Activated CD8-positive, alpha-beta memory T cell treated with anti-CD3 and anti-CD28 coated beads for 36 hours (primary cell): Measurements from ENCODE around the gene GNB3. TPM values are rescaled to one million over a fixed set of nuclear protein-coding genes. Genes with fewer than 3 reads are reported as not detected.

ENCODE experiments used
- CTCF ChIA-PET: fragments of 350-600 bp; sonication (Branson Sonifier 250); formaldehyde crosslinking; loops from one replicate; lab custom pipeline; 2021; ENCODE audit warnings: antibody characterized with exemption; lab: Charles Lee
- POLR2A ChIA-PET: fragments of 350-600 bp; sonication (Branson Sonifier 250); formaldehyde crosslinking; loops from one replicate; lab custom pipeline; 2021; ENCODE audit warnings: antibody characterized with exemption; lab: Charles Lee
- total RNA-seq, 2 experiments: library from RNA; stranded (reverse); gene quantifications; one replicate each; pipeline ENCODE4 v1.2.3, GENCODE V29; 2021

Gene GNB3
- total RNA-seq, 2 experiments from 2014 or later: 0.32 to 0.63 TPM

GRCh38 chr12:6821591-6822425 is 18.9 kb upstream of the GNB3 start, which contains the start of gene GPR162:
Gene GPR162 (plus strand): TSS chr12:6821821. CDS start chr12:6823899, 2,078 bp downstream.
- POLR2A ChIA-PET: interaction anchor here (0.8 kb wide), 1 partner anchor 37 kb away, joined by 3 read pairs; no protein-coding TSS in a partner anchor
- CTCF ChIA-PET: interaction anchor here (1.1 to 9.6 kb wide), 5 partner anchors 13 to 68 kb away, joined by 3 to 91 read pairs (median 5); partner anchors contain the start of gene MLF2

GRCh38 chr12:6822426-6823135 is 18.1 kb upstream of the GNB3 start:
- POLR2A ChIA-PET: no interaction called here
- CTCF ChIA-PET: interaction anchor here (0.6 to 9.6 kb wide), 5 partner anchors 14 to 69 kb away, joined by 3 to 91 read pairs (median 5); partner anchors contain the start of gene MLF2

- POLR2A ChIA-PET: no interaction called here
- CTCF ChIA-PET: interaction anchor here (1.6 to 9.6 kb wide), 6 partner anchors 12 to 70 kb away, joined by 4 to 91 read pairs (median 10); partner anchors contain the start of gene MLF2
Observed at GRCh38 chr12:6823182-6824084, 17.3 kb upstream of the GNB3 start.

DNA sequence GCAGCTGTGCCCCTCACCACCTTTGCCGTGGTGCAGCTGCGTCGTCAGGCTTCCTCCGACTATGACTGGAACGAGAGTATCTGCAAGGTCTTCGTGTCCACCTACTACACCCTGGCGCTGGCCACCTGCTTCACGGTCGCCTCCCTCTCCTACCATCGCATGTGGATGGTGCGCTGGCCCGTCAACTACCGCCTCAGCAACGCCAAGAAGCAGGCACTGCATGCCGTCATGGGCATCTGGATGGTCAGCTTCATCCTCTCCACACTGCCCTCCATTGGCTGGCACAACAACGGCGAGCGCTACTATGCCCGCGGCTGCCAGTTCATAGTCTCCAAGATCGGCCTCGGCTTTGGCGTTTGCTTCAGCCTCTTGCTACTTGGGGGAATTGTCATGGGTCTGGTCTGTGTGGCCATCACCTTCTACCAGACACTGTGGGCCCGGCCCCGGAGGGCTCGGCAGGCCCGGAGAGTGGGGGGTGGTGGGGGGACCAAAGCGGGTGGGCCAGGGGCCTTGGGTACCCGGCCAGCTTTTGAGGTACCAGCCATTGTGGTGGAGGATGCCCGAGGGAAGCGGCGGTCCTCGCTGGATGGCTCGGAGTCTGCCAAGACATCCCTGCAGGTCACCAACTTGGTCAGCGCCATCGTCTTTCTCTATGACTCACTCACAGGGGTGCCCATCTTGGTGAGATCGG is 16.5 kb upstream of the GNB3 start:
- ChIA-PET CTCF (interaction anchor here (1.0 to 9.6 kb wide), 13 partner anchors 11 to 114 kb away, joined by 3 to 91 read pairs (median 7); partner anchors contain the start of genes CDCA3, GNB3 and MLF2), POLR2A (no interaction called here)

- ChIA-PET CTCF (interaction anchor here (0.6 to 9.6 kb wide), 24 partner anchors 10 to 181 kb away, joined by 3 to 91 read pairs (median 4); partner anchors contain the start of genes CD4, CDCA3, COPS7A and GNB3), POLR2A (no interaction called here)
Observed at GRCh38 chr12:6824901-6825381, 15.8 kb upstream of the GNB3 start.

DNA sequence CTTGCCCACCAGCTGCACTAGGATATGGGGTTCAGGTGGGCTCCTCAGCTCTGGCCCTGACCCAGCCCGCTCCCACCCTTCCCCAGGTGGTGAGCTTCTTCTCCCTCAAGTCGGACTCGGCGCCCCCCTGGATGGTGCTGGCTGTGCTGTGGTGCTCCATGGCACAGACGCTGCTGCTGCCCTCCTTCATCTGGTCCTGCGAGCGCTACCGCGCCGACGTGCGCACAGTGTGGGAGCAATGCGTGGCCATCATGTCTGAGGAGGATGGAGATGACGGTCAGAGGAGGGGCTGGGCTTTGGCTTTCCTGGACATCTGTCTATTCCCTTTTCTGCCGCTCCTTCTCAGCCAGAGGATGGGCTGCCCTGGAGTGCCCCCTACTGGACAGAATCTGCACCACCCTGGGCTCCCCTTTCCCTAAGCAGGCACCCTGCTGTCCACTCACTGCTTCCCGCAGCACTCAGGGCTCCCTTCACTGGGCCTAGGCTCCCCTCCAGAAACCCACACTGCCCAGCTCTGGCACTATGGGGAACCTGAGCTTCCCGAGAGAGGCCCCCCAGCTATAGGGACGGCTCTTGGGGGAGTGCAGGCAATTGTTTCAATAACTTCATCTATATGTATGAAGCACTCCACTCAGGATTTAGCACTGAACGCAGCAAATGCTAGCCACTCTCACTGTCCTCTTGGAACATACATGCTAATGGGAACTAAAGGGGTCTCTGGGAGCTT is 15.2 kb upstream of the GNB3 start:
- ChIA-PET CTCF (interaction anchor here (0.6 to 9.6 kb wide), 34 partner anchors 10 to 207 kb away, joined by 3 to 91 read pairs (median 4); partner anchors contain the start of genes CD4, CDCA3, COPS7A and GNB3), POLR2A (no interaction called here)

DNA sequence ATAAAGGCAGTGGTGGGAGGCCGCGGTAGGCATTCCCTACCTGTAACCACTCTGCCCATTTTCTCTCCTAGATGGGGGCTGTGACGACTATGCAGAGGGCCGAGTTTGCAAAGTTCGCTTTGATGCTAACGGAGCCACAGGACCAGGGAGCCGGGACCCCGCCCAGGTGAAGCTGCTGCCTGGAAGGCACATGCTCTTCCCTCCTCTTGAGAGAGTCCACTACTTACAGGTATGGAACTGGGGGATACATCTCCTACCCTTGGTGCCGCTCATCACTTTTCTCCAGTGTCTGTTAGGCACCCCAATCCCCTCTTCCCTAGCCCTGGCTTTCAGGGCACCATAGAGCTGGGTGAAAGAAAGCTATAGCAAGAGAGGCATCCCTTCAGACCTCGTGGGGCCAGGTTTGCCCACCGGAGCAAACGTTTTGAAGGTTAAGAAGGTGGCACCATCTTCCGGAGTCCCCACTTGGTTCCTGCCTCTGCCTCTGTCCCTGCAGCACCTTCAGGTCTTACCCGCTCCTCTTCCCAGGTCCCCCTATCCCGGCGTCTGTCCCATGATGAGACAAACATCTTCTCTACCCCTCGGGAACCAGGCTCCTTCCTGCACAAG is 14.5 kb upstream of the GNB3 start:
- ChIA-PET POLR2A (interaction anchor here (0.7 kb wide), 1 partner anchor 60 kb away, joined by 3 read pairs; no protein-coding TSS in a partner anchor), CTCF (interaction anchor here (0.8 to 9.6 kb wide), 24 partner anchors 9 to 207 kb away, joined by 3 to 91 read pairs (median 4); partner anchors contain the start of genes CD4, COPS7A, MLF2 and PTMS)

DNA sequence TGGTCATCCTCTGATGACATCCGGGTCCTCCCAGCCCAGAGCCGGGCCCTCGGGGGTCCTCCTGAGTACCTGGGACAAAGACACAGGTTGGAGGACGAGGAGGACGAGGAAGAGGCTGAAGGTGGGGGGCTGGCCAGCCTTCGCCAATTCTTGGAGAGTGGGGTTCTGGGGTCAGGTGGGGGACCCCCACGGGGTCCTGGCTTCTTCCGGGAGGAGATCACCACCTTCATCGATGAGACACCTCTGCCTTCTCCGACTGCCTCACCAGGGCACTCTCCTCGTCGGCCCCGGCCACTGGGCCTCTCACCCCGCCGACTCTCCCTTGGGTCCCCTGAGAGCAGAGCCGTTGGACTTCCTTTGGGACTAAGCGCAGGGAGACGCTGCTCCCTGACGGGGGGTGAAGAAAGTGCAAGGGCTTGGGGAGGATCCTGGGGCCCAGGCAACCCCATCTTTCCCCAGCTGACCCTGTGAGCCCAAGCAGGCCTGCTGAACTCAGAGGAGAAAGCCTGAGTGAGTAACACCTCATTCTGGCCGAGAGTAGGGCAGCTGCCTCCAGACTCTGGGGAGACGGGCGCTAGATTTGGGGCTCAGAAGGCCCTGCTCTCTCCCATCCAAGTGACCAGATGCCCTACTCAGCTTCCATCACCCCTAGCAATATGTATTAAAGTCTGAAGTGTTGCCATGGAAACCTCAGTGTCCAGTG is 13.8 kb upstream of the GNB3 start:
- ChIA-PET POLR2A (interaction anchor here (0.7 kb wide), 1 partner anchor 60 kb away, joined by 3 read pairs; no protein-coding TSS in a partner anchor), CTCF (interaction anchor here (0.6 to 9.6 kb wide), 10 partner anchors 8 to 237 kb away, joined by 3 to 91 read pairs (median 6); partner anchors contain the start of genes COPS7A and MLF2)

GRCh38 chr12:6827437-6827911 is 13.3 kb upstream of the GNB3 start:
- POLR2A ChIA-PET: interaction anchor here (0.7 kb wide), 1 partner anchor 61 kb away, joined by 3 read pairs; no protein-coding TSS in a partner anchor

GRCh38 chr12:6827982-6828780 is 12.5 kb upstream of the GNB3 start, which contains the start of gene P3H3:
Gene P3H3 (plus strand): TSS chr12:6828407. CDS start chr12:6828441, 34 bp downstream.
- ChIA-PET CTCF (interaction anchor here (0.9 to 9.6 kb wide), 7 partner anchors 20 to 74 kb away, joined by 3 to 91 read pairs (median 4); partner anchors contain the start of gene MLF2), POLR2A (interaction anchor here (0.5 to 1.7 kb wide), 4 partner anchors 23 to 251 kb away, joined by 3 to 6 read pairs (median 4); partner anchors contain the start of genes CDCA3 and USP5)

More at GRCh38 chr12:6827437-6827911, 13.3 kb upstream of the GNB3 start:
- CTCF ChIA-PET: interaction anchor here (0.6 to 9.6 kb wide), 3 partner anchors 14 to 237 kb away, joined by 3 to 91 read pairs (median 13); partner anchors contain the start of gene MLF2

GRCh38 chr12:6828781-6829535 is 11.8 kb upstream of the GNB3 start:
- ChIA-PET POLR2A (interaction anchor here (0.7 to 1.7 kb wide), 5 partner anchors 22 to 252 kb away, joined by 4 to 6 read pairs (median 5); partner anchors contain the start of genes CDCA3, MLF2, TPI1 and USP5), CTCF (interaction anchor here (0.8 to 9.6 kb wide), 10 partner anchors 19 to 75 kb away, joined by 3 to 91 read pairs (median 4); partner anchors contain the start of gene MLF2)

GRCh38 chr12:6829536-6830220 is 11.0 kb upstream of the GNB3 start:
- POLR2A ChIA-PET: interaction anchor here (1.2 to 1.7 kb wide), 3 partner anchors 37 to 76 kb away, joined by 4 to 5 read pairs (median 5); partner anchors contain the start of genes MLF2 and TPI1
- CTCF ChIA-PET: interaction anchor here (0.8 to 9.6 kb wide), 11 partner anchors 10 to 141 kb away, joined by 3 to 91 read pairs (median 3); partner anchors contain the start of genes MLF2 and ZNF384
